Stimulated activated naive B cell treated with anti-CD40 and anti-IgM and Interleukin-4, amounts not matched to agents 10 μg/mL and 1 μg/mL and 100 μg/mL, for 72 hours (primary cell): ENCODE measurements around the gene SLAMF6.
A peak's percentile ranks its signal among the peaks of the same experiment; 100 is the strongest.

Experiments used
- ATAC-seq, 2 donors: fragments of 150-1000 bp; cut with Tn5 transposase; replicated peaks; 2 replicates each; pipeline ENCODE4 v1.10.0; 2021; ENCODE audit warnings: moderate library complexity in 1 of 2
- DNase-seq: peaks from one replicate; pipeline ENCODE4 v3.0.0; 2021
- H3K27ac Mint-ChIP-seq: one replicate; pipeline ENCODE4 v1.8.0; 2022; ENCODE audit warnings: mild to moderate bottlenecking, mixed read lengths
- H3K27me3 Mint-ChIP-seq, 2 donors: one replicate each; pipeline ENCODE4 v1.8.0; 2022; ENCODE audit warnings: mixed read lengths in 2 of 2
- H3K36me3 Mint-ChIP-seq, 2 donors: one replicate each; pipeline ENCODE4 v1.8.0; 2022; ENCODE audit warnings: mixed read lengths in 2 of 2, mild to moderate bottlenecking in 1 of 2
- H3K4me1 Mint-ChIP-seq, 2 donors: one replicate each; pipeline ENCODE4 v1.8.0; 2022; ENCODE audit warnings: mixed read lengths in 2 of 2, mild to moderate bottlenecking in 1 of 2
- H3K4me3 Mint-ChIP-seq, 2 donors: one replicate each; pipeline ENCODE4 v1.8.0; 2022; ENCODE audit warnings: mild to moderate bottlenecking in 2 of 2, mixed read lengths in 2 of 2, moderate library complexity in 1 of 2
- H3K9me3 Mint-ChIP-seq, 2 donors: one replicate each; pipeline ENCODE4 v1.8.0; 2022; ENCODE audit warnings: mixed read lengths in 2 of 2, mild to moderate bottlenecking in 1 of 2

Gene SLAMF6

DNA sequence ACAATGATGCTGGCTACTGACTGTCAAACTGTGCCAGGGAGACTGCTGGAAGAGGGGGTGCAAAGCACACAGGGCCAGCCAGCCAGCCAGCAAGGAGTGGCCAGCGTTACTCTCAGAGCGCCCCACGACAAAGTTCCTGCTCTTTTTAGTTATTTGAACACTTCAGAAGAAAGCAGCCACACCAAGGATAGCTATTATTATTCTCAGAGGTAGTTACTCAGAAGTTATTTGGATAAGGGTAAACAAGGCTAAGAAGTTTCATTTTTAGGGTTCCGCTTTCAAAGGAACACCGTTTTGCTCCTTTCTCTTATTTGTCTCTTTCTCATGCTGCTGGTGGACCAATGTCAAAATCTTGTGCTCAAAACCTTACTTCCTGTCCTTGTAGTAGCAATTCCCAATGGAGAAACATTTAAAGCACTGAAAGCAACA, 62.8 kb downstream of the SLAMF6 start:
- peak; percentile 76 to 84 for ATAC-seq
- H3K4me3 Mint-ChIP-seq: peak overlapping the region; percentile 69 to 75

DNA sequence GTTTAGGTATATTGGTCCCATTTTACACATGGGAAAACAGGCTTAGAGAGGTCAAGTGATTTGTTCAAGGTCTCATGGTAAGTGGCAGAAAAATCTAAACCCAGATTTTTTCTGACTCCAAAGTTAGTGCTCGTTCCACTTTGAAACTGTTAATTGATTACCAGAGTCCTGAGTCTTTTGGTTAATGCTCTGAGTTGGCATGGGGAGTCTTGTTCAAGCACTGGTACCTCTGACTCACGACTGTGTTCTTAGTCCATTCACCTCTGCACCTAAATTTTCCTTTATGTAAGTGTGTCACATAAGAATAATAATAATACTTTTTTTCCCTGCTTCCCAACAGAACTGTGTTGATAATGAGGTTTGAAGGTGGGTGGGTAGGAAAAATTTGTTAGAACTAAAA, 63.4 kb downstream of the SLAMF6 start:
- peak overlapping the region; percentile 56 to 75 for H3K4me3 Mint-ChIP-seq
- ATAC-seq (peak; percentile 61 to 70), DNase-seq (no peak)
- peaks cover 8 to 19% of the 10 kb centered on the region in 2 donors for H3K36me3 Mint-ChIP-seq
- peaks cover 4% of the 10 kb centered on the region in 2 donors for H3K9me3 Mint-ChIP-seq
- H3K27ac Mint-ChIP-seq: peak overlapping the region; percentile 97
- H3K27me3 Mint-ChIP-seq: no peaks in the 10 kb centered on the region
- H3K4me1 Mint-ChIP-seq: peaks cover 57 to 91% of the 10 kb centered on the region in 2 donors

More for the DNA sequence above, 62.8 kb downstream of the SLAMF6 start:
- Mint-ChIP-seq H3K9me3 (peaks cover 5 to 6% of the 10 kb centered on the region in 2 donors), H3K36me3 (peaks cover 11 to 21% of the 10 kb centered on the region in 2 donors), H3K27ac (peak overlapping the region; percentile 97), H3K27me3 (no peaks in the 10 kb centered on the region), H3K4me1 (peaks cover 55 to 91% of the 10 kb centered on the region in 2 donors)
- peak; percentile 60 for DNase-seq

DNA sequence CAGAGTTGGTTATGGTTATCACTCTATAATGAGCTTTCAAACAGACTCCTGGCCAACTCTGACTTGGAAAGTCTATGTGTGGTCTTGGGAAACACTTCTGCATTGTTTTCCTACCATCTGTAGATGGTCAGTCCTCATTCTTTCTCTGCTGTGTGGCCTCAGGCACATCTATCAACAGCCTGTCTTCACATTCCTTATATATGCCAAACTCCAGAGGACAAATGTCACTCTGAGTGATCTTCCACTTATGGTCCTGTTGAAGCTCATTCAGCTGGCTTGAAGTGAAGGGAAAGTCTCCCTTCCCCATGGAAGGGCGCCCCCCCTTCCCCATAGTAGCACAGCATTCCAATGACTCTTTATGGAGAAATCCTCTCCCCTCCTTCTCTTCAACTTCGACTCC, 64.0 kb downstream of the SLAMF6 start:
- peaks cover 56 to 90% of the 10 kb centered on the region in 2 donors for H3K4me1 Mint-ChIP-seq
- DNase-seq: no peak

DNA sequence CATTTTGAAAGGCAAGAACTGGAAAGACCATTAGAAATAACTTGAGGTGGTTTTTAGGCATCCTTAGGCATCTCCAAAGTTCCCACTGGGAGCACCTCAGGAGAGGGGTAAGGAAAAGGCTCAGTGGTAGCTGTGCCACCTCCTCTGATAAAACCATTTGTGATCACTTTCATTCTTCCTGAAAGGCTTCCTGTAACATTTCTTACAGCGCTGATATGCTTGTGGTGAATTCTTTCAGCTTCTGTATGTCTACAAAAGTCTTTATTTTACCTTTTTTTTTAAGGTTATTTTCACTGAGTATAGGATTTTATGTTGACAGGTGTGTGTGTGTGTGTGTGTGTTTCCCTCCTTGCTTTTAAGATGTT, 67.9 kb downstream of the SLAMF6 start:
- Mint-ChIP-seq H3K9me3 (no peaks in the 10 kb centered on the region), H3K36me3 (peaks cover 4 to 15% of the 10 kb centered on the region in 2 donors), H3K4me1 (peaks cover 59 to 90% of the 10 kb centered on the region in 2 donors), H3K27ac (peak overlapping the region; percentile 92), H3K27me3 (no peaks in the 10 kb centered on the region), H3K4me3 (no peak overlapping the region)
- DNase-seq: no peak
- ATAC-seq: no peak

More for the DNA sequence above, 64.0 kb downstream of the SLAMF6 start:
- H3K27me3 Mint-ChIP-seq: no peaks in the 10 kb centered on the region
- peak overlapping the region; percentile 36 to 56 for H3K4me3 Mint-ChIP-seq
- peak overlapping the region; percentile 97 for H3K27ac Mint-ChIP-seq
- ATAC-seq: no peak
- peaks cover 6 to 15% of the 10 kb centered on the region in 2 donors for H3K36me3 Mint-ChIP-seq
- peaks cover under 1 to 4% of the 10 kb centered on the region in 2 donors for H3K9me3 Mint-ChIP-seq

DNA sequence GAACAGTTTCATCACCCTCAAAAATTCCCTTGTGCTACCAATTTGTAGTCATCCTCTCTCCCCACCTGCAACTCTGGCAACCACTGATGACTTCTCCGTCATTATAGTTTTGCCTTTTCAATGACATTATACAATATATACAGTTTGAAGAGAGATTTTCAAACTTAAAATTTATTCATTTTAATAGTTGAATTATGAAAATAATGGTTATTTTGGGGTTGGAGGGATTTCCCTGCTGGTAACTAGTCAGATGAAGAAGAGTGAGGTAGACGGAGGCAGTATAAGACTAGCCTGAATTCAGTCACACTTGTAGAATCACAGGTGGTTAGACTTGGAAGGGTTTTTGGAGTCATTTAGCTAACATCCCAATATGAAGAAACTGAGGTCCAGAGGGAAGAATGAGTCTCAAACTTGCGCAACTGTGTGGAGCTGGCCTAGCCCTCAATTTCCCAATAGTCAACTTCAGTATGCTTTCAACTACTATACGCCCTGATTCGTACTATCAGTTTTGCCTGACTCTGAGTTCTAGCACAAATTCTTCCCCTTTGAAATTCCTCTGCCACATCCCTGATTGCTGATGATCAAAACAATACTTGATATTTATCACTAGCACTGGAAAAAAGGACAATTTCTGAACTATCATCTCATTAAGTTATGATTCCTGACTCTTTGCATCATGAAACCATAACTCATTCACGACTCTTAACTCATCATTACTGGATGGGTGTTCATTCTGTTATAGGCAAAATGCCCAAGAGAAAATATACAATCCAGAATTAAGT, 68.5 kb downstream of the SLAMF6 start:
- Mint-ChIP-seq H3K4me3 (peak overlapping the region in 1 of 2 donors; percentile 11), H3K36me3 (peaks cover 5 to 18% of the 10 kb centered on the region in 2 donors), H3K27me3 (no peaks in the 10 kb centered on the region), H3K27ac (peak overlapping the region; percentile 92), H3K9me3 (no peaks in the 10 kb centered on the region), H3K4me1 (peaks cover 59 to 88% of the 10 kb centered on the region in 2 donors)
- ATAC-seq (peak; percentile 85 to 86), DNase-seq (no peak)

DNA sequence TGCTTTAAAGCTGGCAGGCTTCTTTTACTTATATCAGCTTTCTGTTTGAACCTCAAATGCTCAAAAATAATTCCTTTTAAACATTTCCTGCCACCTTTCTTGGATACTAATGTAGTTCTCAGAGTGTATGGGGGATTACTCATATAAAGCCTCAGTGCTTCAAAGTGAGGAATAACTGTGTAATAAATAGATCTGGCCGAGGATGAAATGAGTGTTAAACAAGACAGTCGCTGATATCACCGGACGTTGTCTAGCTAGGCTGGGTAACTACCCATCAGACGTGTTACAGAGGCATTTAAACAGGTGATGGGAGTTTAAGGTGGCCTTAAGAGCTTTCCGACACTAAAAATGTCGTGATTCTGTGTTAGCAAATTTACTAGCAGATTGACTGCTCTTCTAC, 69.6 kb downstream of the SLAMF6 start:
- H3K27ac Mint-ChIP-seq: peak overlapping the region; percentile 90
- H3K27me3 Mint-ChIP-seq: no peaks in the 10 kb centered on the region
- DNase-seq (no peak), ATAC-seq (peak in 1 of 2 donors; percentile 45)
- H3K9me3 Mint-ChIP-seq: no peaks in the 10 kb centered on the region
- H3K4me3 Mint-ChIP-seq: peak overlapping the region in 1 of 2 donors; percentile 42
- H3K36me3 Mint-ChIP-seq: peaks cover 7 to 18% of the 10 kb centered on the region in 2 donors
- H3K4me1 Mint-ChIP-seq: peaks cover 48 to 76% of the 10 kb centered on the region in 2 donors

DNA sequence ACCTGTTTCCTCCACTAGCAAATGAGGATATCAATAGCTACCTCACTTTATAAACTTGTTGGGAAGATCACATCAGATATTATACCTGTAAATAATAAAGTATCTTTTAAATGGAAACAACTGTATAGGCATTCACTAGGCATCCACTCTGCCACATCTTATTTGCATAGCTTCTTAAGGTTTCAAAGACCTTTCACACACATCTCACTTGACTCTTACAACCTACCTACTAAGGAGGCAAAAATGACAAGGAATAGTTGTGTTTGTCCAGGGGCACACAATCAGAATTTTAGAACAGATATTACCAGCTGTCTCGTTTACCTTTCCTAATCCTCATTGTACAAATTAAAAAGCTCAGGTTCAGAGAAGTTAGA, 71.2 kb downstream of the SLAMF6 start:
- DNase-seq (no peak), ATAC-seq (no peak)
- Mint-ChIP-seq H3K4me3 (peak overlapping the region; percentile 13 to 51), H3K4me1 (peaks cover 47 to 77% of the 10 kb centered on the region in 2 donors), H3K9me3 (no peaks in the 10 kb centered on the region), H3K27me3 (no peaks in the 10 kb centered on the region), H3K36me3 (peaks cover 7 to 15% of the 10 kb centered on the region in 2 donors), H3K27ac (peak overlapping the region; percentile 90)

DNA sequence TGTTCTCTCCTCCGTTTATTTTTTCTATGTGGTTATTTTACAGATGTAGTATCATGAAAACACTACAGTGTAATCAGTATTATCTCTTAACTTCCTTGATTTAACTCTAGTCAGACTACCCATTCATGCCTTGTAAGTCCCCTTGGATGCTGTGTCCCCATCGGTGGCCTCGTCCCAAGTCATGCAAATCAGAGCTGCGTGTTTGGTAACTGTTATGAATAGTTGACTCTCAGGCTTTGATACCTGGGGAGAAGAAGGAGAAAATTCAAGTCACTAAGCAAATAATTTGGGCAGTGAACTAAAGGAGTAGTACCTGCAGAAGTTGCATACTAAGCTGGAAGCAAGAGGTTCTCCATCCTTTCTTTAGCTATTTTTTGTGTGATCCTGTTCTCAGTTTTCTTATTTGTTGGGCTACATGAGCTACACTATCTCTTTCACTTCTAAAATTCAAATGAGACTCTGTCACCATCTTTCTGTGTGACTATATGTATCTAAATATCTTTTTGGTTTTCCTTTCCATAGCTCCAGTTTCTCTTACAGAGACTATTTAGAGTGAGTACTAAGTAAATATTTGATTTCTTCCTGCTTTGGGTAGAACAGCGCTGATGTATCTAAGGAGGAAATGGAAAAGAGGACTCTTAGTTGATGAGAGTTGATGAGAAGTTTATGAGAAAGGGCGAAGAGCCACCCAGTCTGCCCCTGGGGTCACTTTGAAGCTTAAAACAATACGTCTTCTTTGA, 71.8 kb downstream of the SLAMF6 start:
- no peaks in the 10 kb centered on the region for H3K9me3 Mint-ChIP-seq
- DNase-seq (no peak), ATAC-seq (peak; percentile 11 to 26)
- peak overlapping the region; percentile 13 to 51 for H3K4me3 Mint-ChIP-seq
- H3K27ac Mint-ChIP-seq: peak overlapping the region; percentile 90
- H3K36me3 Mint-ChIP-seq: peaks cover 5 to 10% of the 10 kb centered on the region in 2 donors
- H3K27me3 Mint-ChIP-seq: no peaks in the 10 kb centered on the region
- peaks cover 45 to 77% of the 10 kb centered on the region in 2 donors for H3K4me1 Mint-ChIP-seq

DNA sequence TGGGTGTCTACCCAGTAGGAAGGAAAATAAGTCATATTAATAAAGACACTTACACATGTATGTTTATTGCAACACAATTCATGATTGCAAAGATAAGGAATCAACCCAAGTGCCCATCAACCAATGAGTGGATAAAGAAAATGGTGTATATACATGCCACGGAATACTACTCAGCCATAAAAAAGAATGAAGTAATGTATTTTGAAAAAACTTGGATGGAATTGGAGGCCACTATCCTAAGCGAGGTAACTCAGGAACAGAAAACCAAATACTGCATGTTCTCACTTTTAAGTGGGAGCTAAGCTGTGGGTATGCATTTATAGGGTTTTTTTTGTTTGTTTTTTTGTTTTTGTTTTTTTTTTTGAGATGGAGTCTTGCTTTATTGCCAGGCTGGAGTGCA, 73.6 kb downstream of the SLAMF6 start:
- Mint-ChIP-seq H3K4me1 (peaks cover 39 to 72% of the 10 kb centered on the region in 2 donors), H3K4me3 (no peak overlapping the region), H3K27ac (no peak overlapping the region)

DNA sequence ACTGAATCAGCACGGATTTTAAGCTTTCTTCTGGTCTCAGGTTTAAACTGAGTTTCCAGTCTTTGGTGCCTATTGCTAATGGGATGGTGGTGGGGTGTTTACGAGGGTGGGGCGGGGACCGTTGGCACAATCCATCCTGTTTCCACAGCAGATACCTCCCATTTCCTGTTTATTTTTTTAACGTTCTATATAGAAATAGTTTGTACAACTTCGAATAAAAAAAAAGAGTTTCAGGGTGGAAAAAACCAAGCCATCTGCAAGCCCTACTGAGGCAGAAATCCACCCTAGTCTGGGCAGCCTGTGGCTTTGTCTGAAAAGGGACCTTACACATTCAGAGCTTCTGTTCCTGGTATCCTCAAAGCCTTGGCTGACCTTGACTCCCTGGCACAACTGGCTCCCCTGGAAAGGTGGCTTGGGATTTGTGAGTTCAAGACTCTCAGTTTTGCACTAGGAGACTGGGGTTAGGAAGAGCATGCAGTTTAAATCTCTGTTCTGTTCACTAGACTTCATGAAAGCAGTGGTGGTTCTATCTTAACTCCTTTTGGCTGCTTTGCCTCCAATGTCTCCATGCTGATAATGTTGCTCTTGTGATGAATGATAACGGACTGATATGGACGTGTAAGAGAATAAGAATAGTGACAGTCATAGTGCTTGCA, 76.0 kb downstream of the SLAMF6 start:
- no peak for ATAC-seq
- no peak for DNase-seq
- Mint-ChIP-seq H3K4me3 (no peak overlapping the region), H3K27ac (peak overlapping the region; percentile 56), H3K36me3 (peaks cover 2 to 8% of the 10 kb centered on the region in 2 donors), H3K27me3 (no peaks in the 10 kb centered on the region), H3K4me1 (peaks cover 40 to 61% of the 10 kb centered on the region in 2 donors), H3K9me3 (peaks cover 0 to 2% of the 10 kb centered on the region in 2 donors)

More for the DNA sequence above, 73.6 kb downstream of the SLAMF6 start:
- Mint-ChIP-seq H3K27me3 (no peaks in the 10 kb centered on the region), H3K36me3 (peaks cover 5 to 8% of the 10 kb centered on the region in 2 donors), H3K9me3 (peaks cover 0 to 2% of the 10 kb centered on the region in 2 donors)
- no peak for DNase-seq
- no peak for ATAC-seq

DNA sequence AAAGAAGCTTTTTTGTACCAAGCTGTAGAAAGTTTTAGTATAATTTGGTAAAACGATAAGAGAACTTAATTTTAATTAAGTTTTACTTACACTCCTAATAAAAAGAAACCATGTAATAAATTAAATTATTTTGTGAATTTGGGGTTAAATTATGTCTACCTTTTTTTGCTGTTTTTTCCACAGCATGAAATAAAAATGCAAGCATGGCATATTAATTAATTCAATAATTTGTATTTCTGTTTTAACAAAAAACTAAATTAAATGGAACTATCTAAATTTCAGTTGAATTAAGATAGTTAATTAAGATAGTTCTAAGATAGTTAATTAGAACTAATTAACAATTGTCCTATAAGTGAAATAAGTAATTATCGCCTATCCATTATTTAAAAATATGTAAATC, 83.3 kb downstream of the SLAMF6 start:
- H3K36me3 Mint-ChIP-seq: peaks cover 5 to 8% of the 10 kb centered on the region in 2 donors
- no peak overlapping the region for H3K27ac Mint-ChIP-seq
- H3K4me1 Mint-ChIP-seq: peaks cover 38 to 62% of the 10 kb centered on the region in 2 donors
- H3K4me3 Mint-ChIP-seq: no peak overlapping the region
- no peak for ATAC-seq
- DNase-seq: no peak
- peaks cover 3 to 4% of the 10 kb centered on the region in 2 donors for H3K9me3 Mint-ChIP-seq
- H3K27me3 Mint-ChIP-seq: no peaks in the 10 kb centered on the region

DNA sequence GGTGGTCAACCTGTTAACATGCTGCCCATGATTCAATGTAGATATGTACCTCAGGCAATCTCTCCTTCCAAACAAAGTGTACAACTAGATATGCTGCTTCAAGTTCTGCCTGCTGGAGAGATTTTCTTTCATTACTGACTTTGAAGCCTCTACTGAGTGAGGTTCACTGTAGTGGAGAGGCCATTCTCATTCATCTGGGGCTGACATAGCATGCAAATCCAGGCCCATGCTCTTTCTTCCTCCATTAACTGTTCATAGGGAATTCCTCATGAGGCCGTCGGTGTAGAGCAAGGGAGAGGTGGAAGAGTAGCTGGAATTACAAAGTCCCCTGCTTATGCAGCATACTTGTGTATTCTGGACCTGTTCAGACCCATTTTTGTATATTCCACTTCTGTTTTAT, 84.1 kb downstream of the SLAMF6 start:
- peaks cover 12 to 16% of the 10 kb centered on the region in 2 donors for H3K36me3 Mint-ChIP-seq
- H3K27me3 Mint-ChIP-seq: no peaks in the 10 kb centered on the region
- ATAC-seq (no peak), DNase-seq (no peak)
- peak overlapping the region in 1 of 2 donors; percentile 2 for H3K4me3 Mint-ChIP-seq
- peaks cover 42 to 68% of the 10 kb centered on the region in 2 donors for H3K4me1 Mint-ChIP-seq
- H3K27ac Mint-ChIP-seq: peak overlapping the region; percentile 98
- H3K9me3 Mint-ChIP-seq: peaks cover 9 to 11% of the 10 kb centered on the region in 2 donors

DNA sequence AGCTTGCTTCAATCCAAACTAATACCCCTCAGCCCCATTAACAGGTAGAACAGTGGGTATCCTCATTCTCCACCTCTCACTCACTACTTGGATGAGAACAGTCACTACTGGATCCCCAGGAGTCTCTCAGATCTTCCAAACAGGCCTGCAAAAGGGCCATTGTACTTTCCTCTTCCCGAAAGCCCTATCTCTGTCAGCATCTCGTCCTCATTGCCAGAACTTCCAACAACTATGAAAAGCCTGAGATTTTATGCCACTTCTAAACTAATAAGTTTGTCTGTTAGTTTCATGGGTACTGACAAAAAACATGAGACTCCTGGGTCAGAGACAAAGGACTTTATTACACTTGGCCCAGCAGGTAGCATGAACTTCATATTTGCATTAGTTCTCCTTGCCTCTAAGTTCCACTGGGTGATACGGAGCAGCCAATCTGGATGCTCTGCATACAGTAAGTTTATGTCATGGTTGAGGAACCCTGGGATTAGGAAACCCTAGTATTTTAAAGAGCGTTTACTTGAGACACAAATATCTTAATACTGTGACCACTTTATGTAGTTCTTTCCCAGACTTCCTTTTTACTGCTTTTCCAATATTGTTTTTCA, 84.6 kb downstream of the SLAMF6 start:
- DNase-seq: no peak
- peak; percentile 31 to 37 for ATAC-seq
- H3K27me3 Mint-ChIP-seq: no peaks in the 10 kb centered on the region
- H3K36me3 Mint-ChIP-seq: peaks cover 12 to 21% of the 10 kb centered on the region in 2 donors
- peak overlapping the region; percentile 61 to 77 for H3K4me3 Mint-ChIP-seq
- H3K4me1 Mint-ChIP-seq: peaks cover 39 to 64% of the 10 kb centered on the region in 2 donors
- peak overlapping the region; percentile 98 for H3K27ac Mint-ChIP-seq
- H3K9me3 Mint-ChIP-seq: peaks cover 9 to 11% of the 10 kb centered on the region in 2 donors
